Measurements from ENCODE around the gene CDH20. TPM values are rescaled to one million over a fixed set of nuclear protein-coding genes. Genes with fewer than 3 reads are reported as not detected.

CDH20 gene
- total RNA-seq, 2 donors from 2014 or later: 0.28 to 0.68 TPM

- H3K4me1 ChIP-seq (replicated peaks): no peaks in the 10 kb centered on the region
- WGBS: 67% methylated on average over 2 of the region's 2 CpGs
- H3K36me3 ChIP-seq: no peaks in the 10 kb centered on the region
- no peaks in the 10 kb centered on the region for H3K27me3 ChIP-seq (replicated peaks; ENCODE audit: insufficient read depth)
- TF ChIP-seq POLR2AphosphoS5 (IDR thresholded peaks at IDR 0.05): no peak
- TF ChIP-seq CTCF (IDR thresholded peaks at IDR 0.05): no peak
- H3K9me3 ChIP-seq: no peaks in the 10 kb centered on the region
- no peak overlapping the region for H3K27ac ChIP-seq
- no peak for DNase-seq (ENCODE audit: low spot score)
- no peak overlapping the region for H3K4me3 ChIP-seq
- intact Hi-C loops (cut with DNase I): no loop called here
Measured at GRCh38 chr18:61556862-61557261, 223.6 kb downstream of the CDH20 start.

- 67% methylated on average over 9 of the region's 9 CpGs for WGBS
- H3K4me3 ChIP-seq: no peak overlapping the region
- no peak for TF ChIP-seq POLR2AphosphoS5 (IDR thresholded peaks at IDR 0.05)
- TF ChIP-seq POLR2A (IDR thresholded peaks at IDR 0.05): no peak
- no peak for TF ChIP-seq CTCF (IDR thresholded peaks at IDR 0.05)
- H3K27ac ChIP-seq: no peak overlapping the region
- no peaks in the 10 kb centered on the region for H3K36me3 ChIP-seq
- DNase-seq (ENCODE audit: low spot score): no peak
- H3K9me3 ChIP-seq: no peaks in the 10 kb centered on the region
- H3K27me3 ChIP-seq (replicated peaks; ENCODE audit: insufficient read depth): no peaks in the 10 kb centered on the region
- intact Hi-C loops (cut with DNase I): no loop called here
- no peaks in the 10 kb centered on the region for H3K4me1 ChIP-seq (replicated peaks)
Measured at GRCh38 chr18:61569176-61569892, 236.1 kb downstream of the CDH20 start.

GRCh38 chr18:61570070-61570469, 236.8 kb downstream of the CDH20 start:
- intact Hi-C loops (cut with DNase I): no loop called here
- DNase-seq (ENCODE audit: low spot score): no peak
- no peaks in the 10 kb centered on the region for H3K9me3 ChIP-seq
- H3K4me1 ChIP-seq (replicated peaks): no peaks in the 10 kb centered on the region
- H3K4me3 ChIP-seq: no peak overlapping the region
- TF ChIP-seq POLR2AphosphoS5 (IDR thresholded peaks at IDR 0.05) (no peak), POLR2A (IDR thresholded peaks at IDR 0.05) (no peak), CTCF (IDR thresholded peaks at IDR 0.05) (no peak)
- no peaks in the 10 kb centered on the region for H3K27me3 ChIP-seq (replicated peaks; ENCODE audit: insufficient read depth)
- WGBS: 82% methylated on average over 3 of the region's 3 CpGs
- no peak overlapping the region for H3K27ac ChIP-seq
- H3K36me3 ChIP-seq: no peaks in the 10 kb centered on the region

- no peak for DNase-seq (ENCODE audit: low spot score)
- H3K36me3 ChIP-seq: no peaks in the 10 kb centered on the region
- 94% methylated on average over 4 of the region's 4 CpGs for WGBS
- no peaks in the 10 kb centered on the region for H3K9me3 ChIP-seq
- H3K4me1 ChIP-seq (replicated peaks): no peaks in the 10 kb centered on the region
- TF ChIP-seq CTCF (IDR thresholded peaks at IDR 0.05) (no peak), POLR2A (IDR thresholded peaks at IDR 0.05) (no peak), POLR2AphosphoS5 (IDR thresholded peaks at IDR 0.05) (no peak)
- H3K27ac ChIP-seq: no peak overlapping the region
- intact Hi-C loops (cut with DNase I): no loop called here
- no peak overlapping the region for H3K4me3 ChIP-seq
- no peaks in the 10 kb centered on the region for H3K27me3 ChIP-seq (replicated peaks; ENCODE audit: insufficient read depth)
Measured at GRCh38 chr18:61572084-61572655, 238.9 kb downstream of the CDH20 start.

GRCh38 chr18:61572871-61573270, 239.6 kb downstream of the CDH20 start:
- TF ChIP-seq POLR2A (IDR thresholded peaks at IDR 0.05) (no peak), CTCF (IDR thresholded peaks at IDR 0.05) (no peak), POLR2AphosphoS5 (IDR thresholded peaks at IDR 0.05) (no peak)
- Histone ChIP-seq H3K9me3 (no peaks in the 10 kb centered on the region), H3K4me1 (replicated peaks) (no peaks in the 10 kb centered on the region), H3K4me3 (no peak overlapping the region), H3K27me3 (replicated peaks; ENCODE audit: insufficient read depth) (no peaks in the 10 kb centered on the region), H3K36me3 (no peaks in the 10 kb centered on the region), H3K27ac (no peak overlapping the region)
- WGBS: 90% methylated on average over 1 of the region's 1 CpG
- intact Hi-C loops (cut with DNase I): no loop called here
- DNase-seq (ENCODE audit: low spot score): no peak

Measured in prostate gland (tissue), 2 donors.